DMS114 treated with DMSO at 0.1 percent for 48 hours (cell line): ENCODE results near the gene HMGA1.

Experiments used
- DNase-seq: peaks from one replicate; lab custom pipeline; 2025; ENCODE audit not compliant: unreplicated experiment; lab: John Stamatoyannopoulos, UW

HMGA1 gene, protein sequence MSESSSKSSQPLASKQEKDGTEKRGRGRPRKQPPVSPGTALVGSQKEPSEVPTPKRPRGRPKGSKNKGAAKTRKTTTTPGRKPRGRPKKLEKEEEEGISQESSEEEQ

DNA sequence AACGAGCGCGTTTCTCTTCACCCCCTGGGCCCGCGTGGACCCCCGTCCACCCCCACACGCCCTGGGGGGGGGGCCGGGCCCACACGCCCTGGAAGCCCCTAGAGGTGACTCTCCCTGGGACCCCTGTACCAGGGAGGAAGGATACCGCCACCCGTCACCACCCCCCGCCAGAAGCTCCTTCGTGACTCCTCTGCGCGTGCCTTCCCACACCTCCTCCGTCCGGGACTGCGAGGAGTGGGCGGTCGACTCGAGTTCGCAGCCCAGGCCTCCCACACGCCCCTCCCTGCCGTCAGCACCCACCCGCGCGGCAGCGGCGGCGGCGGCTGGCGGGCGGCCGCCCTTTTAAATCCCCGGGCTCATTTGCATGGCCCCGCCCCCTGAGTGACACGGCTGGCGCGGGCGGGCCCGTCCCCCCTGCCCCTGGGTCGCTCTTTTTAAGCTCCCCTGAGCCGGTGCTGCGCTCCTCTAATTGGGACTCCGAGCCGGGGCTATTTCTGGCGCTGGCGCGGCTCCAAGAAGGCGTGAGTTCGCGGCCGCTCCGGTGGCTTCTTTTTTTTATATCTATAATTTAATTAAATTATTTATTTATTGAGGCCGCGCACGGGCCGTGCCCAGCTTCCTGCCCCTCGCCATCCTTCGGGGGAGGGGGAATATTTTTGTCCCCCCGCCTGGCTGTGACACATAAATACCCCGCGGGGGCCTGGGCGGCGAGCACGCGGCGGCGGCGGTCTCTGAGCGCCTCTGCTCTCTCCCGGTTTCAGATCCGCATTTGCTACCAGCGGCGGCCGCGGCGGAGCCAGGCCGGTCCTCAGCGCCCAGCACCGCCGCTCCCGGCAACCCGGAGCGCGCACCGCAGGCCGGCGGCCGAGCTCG is at the start of gene HMGA1:
HMGA1 (plus strand) TSS at position 431 of the 873 bp plus-strand sequence. CDS start 3,908 bp downstream, outside the sequence.
- DNase-seq, result peak; percentile 64

DNA sequence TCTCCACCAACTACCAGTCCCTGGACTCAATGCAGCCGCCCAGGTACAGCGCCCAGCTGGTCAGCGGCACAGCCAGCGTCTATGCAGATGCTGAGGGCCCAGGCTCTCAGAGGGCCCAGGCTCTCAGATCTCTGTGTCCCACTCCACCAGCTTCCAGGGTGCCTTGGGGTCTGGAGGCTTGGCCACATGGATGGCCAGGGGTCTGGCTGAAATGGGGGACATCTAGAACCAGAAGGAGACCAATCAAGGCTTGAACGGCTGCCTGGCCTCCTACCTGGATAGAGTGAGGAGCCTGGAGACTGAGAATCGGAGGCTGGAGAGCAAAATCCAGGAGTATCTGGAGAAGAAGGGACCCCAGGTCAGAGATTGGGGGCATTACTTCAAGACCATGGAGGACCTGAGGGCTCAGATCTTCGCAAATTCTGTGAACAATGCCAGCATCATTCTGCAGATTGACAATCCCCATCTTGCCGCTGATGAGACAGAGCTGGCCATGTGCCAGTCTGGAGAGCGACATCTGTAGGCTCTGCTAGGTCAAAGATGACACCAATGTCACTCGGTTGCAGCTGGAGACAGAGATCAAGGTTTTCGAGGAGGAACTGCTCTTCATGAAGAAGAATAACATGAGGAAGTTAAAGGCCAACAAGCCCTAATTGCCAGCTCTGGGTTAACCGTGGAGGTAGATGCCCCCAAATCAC is 46.7 kb upstream of the HMGA1 start:
- no peak for DNase-seq

DNA sequence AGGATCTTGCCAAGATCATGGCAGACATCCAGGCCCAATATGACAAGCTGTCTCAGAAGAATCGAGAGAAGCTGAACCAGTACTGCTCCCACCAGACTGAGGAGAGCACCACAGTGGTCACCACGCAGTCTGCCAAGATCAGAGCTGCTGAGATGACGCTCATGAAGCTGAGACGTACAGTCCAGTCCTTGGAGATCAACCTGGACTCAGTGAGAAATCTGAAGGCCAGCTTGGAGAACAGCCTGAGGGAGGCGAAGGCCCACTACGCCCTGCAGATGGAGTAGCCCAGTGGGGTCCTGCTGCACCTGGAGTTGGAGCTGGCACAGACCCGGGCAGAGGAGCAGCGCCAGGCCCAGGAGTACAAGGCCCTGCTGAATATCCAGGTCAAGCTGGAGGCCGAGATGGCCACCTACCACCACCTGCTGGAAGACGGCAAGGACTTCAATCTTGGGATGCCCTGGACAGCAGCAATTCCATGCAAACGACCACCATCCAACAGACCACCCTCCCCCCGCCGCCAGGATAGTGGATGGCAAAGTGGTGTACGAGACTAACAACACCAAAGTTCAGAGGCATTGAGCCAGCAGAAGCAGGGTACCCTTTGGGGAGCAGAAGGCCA is 46.1 kb upstream of the HMGA1 start:
- no peak for DNase-seq

DNA sequence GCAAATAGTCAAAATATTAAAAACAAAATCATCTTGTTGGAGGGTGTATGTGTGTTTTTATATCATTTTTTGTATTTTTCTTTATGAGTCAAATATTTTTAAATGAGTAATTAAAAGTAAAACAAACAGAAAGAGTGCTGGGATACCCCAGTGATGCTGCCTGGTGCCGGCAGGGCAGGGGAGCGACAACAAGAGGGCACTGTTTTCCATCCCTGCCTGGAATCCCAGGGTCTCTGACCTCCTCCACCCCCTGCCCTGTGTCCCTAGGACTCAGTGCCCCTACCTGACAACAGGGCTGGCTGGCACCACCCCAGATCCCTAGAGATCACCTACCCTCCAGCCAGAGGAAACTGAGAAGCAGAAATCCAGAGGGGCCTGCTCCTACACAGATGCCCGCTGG is 41.9 kb upstream of the HMGA1 start:
- DNase-seq, result no peak

DNA sequence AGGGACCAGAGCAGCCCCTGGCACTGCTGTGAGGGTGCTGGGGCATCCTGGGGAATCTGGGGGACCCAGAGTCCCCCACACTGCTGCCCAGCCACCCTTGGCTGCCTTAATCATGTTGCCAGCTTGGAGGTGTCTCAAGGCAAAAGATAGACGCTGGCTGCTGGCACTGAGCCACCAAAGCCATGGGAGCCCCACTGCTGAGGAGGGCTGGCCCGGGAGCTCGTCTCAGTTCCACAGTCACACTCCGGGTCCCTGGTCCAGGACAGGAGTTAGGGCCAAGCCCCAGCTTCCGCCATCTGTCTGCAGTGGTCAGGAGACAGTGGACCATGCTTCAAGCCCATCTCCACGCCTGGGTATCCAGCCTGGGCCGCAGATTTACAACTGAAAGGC is 41.0 kb upstream of the HMGA1 start:
- DNase-seq, result no peak

DNA sequence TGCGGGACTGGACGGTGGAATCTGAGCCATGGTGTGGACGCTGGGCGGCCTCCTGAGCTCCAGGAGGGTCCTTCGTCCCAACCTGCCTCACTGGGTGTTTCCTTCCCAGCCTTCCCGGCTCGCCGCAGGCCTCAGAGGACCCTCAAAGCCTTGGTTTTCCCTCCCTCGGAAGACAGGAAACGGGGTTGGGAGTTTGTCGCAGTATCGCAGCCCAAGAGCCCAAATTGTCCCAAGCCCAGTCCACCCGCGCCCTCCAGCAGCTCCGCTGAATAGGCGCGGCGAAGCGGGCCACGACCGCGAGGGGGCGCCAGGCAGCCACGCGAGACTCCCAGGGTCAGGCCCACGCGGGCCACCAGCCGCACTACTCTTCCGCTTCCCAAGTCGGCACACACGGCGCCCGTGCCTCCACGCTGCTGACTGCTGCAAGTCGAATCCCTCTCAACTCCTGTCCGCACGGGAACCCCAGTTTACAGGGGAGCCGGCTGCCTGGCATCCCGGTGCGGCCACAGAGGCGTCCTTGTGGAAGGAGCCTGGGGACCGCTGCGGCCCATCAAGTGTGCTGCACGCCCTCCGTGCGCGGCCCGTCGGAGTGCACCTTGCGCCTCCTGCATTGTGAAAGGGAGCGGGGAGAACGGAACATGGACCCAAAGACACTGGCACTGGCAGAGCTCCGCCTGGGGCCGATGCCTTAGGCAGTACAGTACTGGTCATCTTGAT is 40.4 kb upstream of the HMGA1 start:
- DNase-seq, result peak; percentile 32

DNA sequence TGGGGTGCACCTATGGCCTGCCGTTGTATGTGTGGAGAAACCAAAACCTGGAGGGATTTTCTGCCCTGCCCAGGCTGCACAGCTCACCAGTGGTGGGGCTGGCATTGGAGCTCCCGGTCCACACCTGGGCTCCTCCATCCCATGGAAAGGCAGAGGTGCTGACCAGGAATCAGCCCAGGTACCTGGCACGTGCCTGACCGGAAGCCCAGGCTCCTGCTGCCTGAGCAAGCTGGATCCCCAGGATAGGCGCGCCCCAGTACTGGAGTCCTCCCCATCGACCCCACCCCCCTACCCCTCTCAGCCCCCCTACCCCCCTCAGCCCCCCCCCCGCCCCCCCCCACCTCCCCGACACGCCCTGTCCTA is 39.9 kb upstream of the HMGA1 start:
- DNase-seq, result no peak

DNA sequence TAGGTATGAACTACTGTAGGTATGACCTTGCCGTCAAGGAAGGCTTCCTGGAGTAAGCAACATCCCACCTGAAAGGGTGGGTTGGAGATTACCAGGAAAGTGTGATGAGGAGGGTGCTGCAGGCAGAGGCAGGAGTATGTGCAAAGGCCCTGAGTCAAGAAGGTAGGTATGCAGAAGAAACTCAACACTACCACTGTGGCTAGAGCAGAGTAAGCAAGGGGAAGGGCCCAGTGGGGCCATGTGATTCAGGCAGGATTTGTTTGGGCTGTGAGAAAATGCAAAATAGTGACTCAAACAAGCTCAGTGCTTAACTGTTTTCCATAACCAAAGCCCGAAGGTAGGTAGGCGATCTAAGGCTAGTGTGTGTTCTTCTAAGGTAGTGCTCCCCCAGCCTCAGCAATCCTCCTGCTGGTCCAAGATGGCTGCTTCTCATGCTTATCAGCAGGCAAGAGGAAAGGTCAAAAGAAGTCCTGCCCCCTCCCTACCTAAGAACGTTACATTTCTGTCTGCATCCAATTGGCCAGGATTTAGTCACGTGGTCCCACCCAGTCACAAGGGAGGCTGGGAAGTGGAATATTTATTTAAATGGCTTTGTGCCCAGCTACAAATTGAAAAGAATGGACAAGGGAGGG is 36.2 kb upstream of the HMGA1 start:
- no peak for DNase-seq

DNA sequence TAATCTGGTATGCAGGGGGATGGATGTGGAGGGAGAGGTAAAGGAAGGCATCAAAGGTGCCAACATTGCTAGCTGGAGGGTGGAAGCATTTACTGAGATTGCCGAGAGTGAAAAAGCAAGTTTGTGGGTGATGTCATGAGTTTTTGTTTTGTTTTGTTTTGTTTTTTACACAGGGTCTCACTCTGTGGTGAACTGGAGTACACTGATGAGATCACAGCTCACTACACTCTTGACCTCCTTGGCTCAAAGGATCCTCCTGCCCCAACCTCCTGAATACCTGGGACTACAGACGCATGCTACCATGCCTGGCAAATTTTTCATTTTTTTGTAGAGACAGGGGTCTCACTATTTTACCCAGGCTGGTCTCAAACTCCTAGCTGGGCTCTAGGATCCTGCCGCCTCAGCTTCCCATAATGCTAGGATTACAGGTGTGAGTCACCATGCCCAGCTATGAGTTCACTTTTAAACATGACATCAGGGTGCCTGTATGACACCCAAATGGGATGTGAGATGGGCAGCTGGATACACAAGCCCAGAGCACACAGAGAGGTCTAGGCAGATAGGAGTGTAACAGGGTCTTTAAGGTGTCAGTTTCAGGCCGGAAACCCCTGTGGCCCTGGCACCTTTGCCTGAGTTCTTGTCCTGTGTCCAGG is 35.1 kb upstream of the HMGA1 start:
- DNase-seq, result no peak

DNA sequence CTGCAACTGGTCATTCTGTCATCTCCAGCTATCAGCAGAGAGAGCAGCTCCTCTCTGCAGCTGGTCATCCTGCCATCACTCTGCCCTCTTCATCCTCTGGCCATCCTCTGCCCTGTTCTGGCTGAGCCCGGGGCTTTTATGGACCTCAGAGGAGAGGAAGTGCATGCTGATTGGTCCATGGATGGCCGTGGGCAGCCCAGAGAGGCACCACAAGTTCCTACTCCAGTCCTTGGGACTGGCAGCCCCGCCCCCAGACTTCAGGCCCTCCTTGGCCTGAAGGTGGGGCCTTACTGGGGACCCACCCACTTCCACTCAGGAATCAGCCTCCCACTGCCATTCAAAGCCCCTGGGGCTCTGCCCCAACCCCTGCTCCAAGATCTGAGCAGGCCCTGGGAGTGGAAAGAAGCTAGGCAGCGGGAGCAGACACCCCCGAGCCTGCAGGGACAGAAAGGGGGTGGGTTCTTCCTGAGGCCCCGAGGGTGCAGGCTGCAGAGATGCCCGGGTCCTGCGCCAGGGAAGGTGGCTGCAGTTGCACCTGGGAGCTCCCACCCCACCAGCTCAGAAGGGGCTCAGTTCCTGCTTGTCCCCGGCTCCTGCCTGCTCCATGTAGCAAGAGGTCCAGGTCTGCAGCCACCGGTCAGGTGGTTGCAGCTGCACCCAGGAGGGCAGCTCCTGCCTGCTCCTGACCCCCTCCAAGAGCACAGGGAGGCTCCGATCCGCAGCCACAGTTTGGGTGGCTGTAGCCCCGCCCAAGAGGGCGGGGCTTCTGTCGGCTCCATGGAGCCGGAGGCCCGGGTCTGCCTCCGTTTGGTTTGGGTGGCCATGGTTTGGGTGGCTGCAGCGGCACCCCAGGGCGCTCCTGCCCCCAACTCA is 34.1 kb upstream of the HMGA1 start:
- DNase-seq, result no peak

DNA sequence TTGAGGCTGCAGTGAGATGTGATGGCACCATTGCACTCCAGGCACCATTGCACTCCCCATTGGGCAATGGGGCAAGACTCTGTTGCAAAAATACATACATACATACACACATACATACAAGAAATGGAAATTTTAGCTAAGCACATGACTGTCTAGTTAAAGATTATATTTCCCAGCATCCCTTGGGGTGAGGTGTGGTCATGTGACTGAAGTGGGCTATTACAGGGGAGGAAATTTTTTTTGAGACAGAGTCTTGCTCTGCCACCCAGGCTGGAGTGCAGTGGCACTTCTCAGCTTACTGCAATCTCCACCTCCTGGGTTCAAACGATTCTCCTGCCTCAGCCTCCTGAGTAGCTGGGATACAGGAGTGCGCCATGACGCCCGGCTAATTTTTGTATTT is 32.0 kb upstream of the HMGA1 start:
- no peak for DNase-seq

DNA sequence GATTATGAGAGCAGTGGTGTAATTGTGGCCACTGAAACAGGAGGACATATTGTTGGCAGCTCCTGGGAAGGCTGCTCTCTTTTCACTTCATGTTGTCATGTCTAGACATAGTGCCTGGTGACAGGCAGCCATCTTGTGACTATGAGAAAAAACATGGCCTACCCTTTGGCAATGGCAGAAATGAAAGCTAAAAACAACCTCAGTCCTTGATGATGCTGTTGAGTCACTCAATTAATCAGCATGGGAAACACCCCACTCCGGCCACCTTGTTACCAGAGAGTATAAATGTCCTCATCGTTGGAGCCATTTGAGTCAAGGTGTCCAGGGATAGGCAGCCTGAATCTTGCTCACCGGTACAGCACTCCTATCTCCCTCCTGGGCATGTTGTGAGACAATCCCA is 31.2 kb upstream of the HMGA1 start:
- no peak for DNase-seq

DNA sequence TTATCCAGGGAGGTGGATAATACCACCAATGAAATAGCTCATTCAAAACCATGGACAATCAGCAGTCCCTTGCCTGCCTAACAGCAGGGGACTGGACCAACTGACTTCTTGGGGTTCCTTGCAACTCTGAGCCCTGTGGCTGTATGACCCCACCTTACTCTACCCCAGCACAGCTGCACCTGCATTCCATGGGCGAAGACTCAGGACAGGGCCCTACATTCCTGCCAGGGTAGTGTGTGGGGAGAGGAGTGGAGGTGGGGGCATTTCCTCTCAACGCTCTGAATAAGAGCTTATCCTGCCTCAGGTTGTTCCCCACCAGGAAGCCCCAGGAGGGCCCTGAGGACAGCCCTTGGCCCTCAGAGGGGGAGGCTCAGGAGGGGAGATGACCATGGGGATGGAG is 30.8 kb upstream of the HMGA1 start:
- no peak for DNase-seq

DNA sequence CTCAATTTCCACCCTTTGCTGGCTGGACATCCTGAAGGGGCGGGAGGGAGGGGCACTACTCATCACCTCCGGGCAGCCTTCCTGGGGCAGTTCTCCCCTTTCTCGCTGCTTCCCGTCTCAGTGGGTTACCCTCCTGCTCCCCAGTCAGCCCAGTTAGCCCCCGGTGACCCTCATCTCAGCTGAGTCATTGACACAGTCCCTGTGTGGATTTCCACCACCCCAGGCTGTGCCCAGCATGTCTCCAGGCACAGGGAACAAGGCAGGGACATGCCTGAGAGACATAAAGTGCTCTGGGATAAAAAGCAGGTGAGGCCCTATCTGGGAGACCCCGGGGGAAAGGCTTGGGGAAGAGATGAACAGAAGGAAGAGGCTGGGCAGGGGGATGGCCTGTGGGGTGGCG is 29.9 kb upstream of the HMGA1 start:
- no peak for DNase-seq

DNA sequence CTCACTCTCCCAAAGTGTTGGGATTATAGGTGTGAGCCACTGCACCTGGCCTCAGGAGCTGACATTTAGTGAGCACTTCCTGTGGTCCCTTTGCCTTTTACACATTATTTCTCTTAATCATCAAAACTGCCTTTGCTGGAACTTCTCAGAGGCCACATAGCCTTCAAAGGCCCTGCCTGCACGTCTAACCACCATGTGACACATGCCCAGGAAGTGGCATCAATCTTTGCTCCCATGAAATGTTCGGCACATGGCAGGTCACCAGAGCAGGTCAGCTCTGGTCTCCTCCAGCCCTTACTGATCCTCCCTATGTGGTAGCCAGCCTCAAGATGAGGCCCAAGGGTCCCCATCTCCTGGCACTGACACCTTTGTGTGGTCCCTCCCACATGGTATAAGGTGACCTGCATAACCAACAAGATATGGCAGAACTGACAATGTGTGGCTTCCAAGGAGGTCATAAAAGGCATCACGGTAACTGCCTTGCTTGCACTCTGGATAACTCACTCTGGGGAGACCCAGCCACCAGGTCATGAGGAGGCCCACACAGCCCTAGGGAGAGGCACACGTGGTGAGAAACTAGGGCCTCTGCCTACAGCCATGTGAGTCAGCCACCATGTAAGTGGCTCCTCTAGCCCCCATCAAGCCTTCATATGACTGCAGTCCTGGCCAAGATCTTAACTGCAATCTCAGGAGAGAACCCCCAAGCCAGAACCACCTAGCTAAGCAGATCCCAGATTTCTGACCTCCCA is 28.8 kb upstream of the HMGA1 start:
- DNase-seq, result no peak

DNA sequence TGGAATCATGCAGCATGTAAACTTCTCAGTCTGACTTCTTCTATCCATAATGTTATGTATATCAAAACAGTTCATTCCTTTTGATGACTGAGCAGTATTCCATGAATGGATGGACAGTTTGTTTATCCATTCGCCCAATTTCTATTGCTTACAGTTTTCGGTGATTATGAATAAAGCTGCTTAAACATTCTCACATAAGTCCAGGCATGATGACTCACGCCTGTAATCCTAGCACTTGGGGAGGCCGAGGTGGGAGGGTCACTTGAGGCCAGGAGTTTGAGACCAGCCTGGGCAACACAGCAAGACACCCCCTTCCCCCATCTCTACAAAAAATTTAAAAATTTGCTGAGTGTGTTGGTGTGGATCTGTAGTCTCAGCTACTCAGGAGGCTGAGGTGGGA is 22.9 kb upstream of the HMGA1 start:
- DNase-seq, result no peak

DNA sequence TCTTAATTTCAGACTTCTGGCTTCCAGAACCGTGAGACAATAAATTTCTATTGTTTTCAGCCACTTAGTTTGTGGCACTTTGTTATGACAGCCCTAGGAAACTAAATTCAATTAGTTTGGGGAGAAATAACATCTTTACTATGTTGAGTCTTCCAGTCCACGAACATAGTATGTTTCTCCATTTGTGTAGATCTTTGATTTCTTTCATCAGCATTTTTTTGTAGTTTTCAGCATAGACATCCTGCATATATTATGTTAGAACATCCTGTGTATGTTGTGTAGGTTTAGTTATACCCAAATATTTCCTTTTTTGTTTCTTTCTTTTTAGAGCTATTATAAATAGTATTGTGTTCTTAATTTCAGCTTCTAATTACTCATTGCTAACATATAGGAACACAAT is 18.0 kb upstream of the HMGA1 start:
- no peak for DNase-seq

DNA sequence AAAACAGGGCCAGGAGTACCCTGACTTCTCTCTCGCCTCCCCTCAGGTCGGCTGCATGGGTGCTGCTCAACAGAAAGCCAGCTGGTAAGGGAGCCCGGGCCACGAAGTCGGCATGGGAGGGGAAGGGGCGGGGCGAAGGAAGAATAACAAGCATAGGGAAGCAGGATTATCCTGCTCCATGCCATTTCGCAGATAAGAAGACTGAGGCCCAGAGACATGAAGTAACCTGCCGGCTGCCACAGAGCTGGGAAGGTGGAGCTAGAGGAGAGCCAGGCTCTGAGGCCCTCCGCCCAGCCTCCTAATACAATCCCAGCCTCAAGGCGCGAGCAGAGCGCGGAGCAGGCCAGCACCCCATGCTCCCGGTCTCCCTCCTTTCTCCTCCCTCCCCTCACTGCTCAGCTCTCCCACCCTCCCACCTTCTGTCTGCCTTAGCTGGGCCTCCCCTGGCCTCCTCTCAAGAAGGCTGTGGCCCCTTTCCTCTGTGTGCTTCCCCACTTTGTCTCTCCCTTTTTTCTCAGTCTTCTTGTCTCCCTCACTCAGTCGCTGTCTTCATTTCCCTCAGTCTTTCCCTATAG is 13.2 kb upstream of the HMGA1 start:
- no peak for DNase-seq
